Right ventricle myocardium superior (tissue), 1 donor: ENCODE results near the gene ATP2B2. TPM values are rescaled to one million over a fixed set of nuclear protein-coding genes. Genes with fewer than 3 reads are reported as not detected.

Experiments
- microRNA-seq: library from miRNA; unstranded; fragments of <30 nt; microRNA quantifications from one replicate; pipeline ENCODE4 v1.2.0, GENCODE V29; 2020
- total RNA-seq: library from RNA; stranded (reverse); fragmentation: NEBNext Ultra II Directional; extraction: Animal tissue kit (Norgen Biotek cat#: 25700); gene quantifications from one replicate; pipeline ENCODE4 v1.2.1, GENCODE V29; 2021
- donor health status: DM: no; HTN: yes; CAD: no; lungs with severe emphysema.

ATP2B2 gene
- total RNA-seq, 1 donor from 2014 or later, result not detected

Small RNA genes within 50 kb of the gene (microRNA-seq; reads per million reads assigned to microRNA genes)
- gene MIR378B, result 0.97 reads per million
- gene MIR885, result not detected

Other genes starting within 250 kb of the ATP2B2 start
- gene GHRL, start 212.6 kb downstream of the ATP2B2 start, total RNA-seq, result not detected
- 50.2 TPM for gene SEC13, start 184.5 kb downstream of the ATP2B2 start, total RNA-seq